NT2/D1 (cell line): ENCODE data around the gene CAMK2D.

ENCODE experiments used
- SUZ12 ChIP-seq: IDR thresholded peaks from 2 replicates; pipeline ENCODE4 v1.6.1; 2011; ENCODE audit not compliant: insufficient read length, insufficient read depth; ENCODE audit errors: extremely low read depth
- YY1 ChIP-seq: IDR thresholded peaks from 2 replicates; pipeline ENCODE4 v1.6.1; 2011; ENCODE audit not compliant: insufficient read length, insufficient read depth
- ZNF274 ChIP-seq: IDR thresholded peaks from 2 replicates; pipeline ENCODE4 v1.6.1; 2011; ENCODE audit warnings: mild to moderate bottlenecking, low read depth, low read length

DNA sequence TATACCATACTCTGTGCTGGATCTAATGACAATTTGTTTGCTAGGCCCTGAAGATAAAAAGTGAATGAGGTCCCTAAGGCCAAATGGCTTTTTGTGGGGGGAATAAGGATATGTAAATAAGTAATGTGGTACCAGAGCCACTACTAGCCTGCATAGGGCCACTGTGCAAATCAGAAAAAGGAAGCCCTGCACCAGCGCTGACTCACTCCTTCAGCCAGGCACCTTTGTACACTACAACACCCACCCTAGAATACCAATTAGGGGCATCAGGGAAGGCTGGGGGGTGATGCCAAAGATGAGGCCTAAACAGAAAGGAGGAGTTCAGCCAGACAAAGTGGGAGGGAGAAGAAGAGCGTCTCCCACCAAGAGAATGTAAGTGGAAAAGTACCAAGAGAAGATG lies 122.2 kb downstream of the CAMK2D start:
- TF ChIP-seq YY1 (no peak), ZNF274 (no peak), SUZ12 (no peak)
